GM23338 (cell line): Measurements from ENCODE around the gene ASS1. TPM values are rescaled to one million over a fixed set of nuclear protein-coding genes. Genes with fewer than 3 reads are reported as not detected.

Experiments
- ATAC-seq: fragments of 200-7000 bp; cut with Tn5 transposase; 3 replicates; pipeline ENCODE4 v1.9.1; 2020
- DNase-seq: peaks from one replicate; pipeline ENCODE4 v3.0.0-alpha.2; 2015; ENCODE audit warnings: low spot score
- H2AFZ ChIP-seq: fragments of 200-600 bp; sonication (generic); 2 replicates; pipeline ENCODE4 v1.8.0; 2016; ENCODE audit warnings: antibody characterized with exemption, mild to moderate bottlenecking, moderate library complexity
- H3F3A ChIP-seq: fragments of 200-600 bp; sonication (generic); replicated peaks from 2 replicates; pipeline ENCODE4 v1.8.0; 2017; ENCODE audit warnings: antibody characterized with exemption, mixed run types, low read depth
- H3K27ac ChIP-seq: fragments of 200-600 bp; sonication (generic); 2 replicates; pipeline ENCODE4 v1.6.1; 2016; ENCODE audit warnings: low read depth
- H3K27me3 ChIP-seq: fragments of 200-600 bp; sonication (generic); 2 replicates; pipeline ENCODE4 v1.8.0; 2016; ENCODE audit warnings: mild to moderate bottlenecking, mixed run types, moderate library complexity; ENCODE audit not compliant: insufficient read depth
- H3K36me3 ChIP-seq: fragments of 200-600 bp; sonication (generic); 2 replicates; pipeline ENCODE4 v1.8.0; 2016; ENCODE audit warnings: mild to moderate bottlenecking; ENCODE audit not compliant: insufficient read depth
- H3K4me1 ChIP-seq: fragments of 200-600 bp; sonication (generic); 2 replicates; pipeline ENCODE4 v1.8.0; 2016; ENCODE audit warnings: mild to moderate bottlenecking, moderate library complexity; ENCODE audit not compliant: insufficient read depth
- H3K4me2 ChIP-seq: fragments of 200-600 bp; sonication (generic); 2 replicates; pipeline ENCODE4 v1.7.1; 2017; ENCODE audit warnings: mixed run types
- H3K4me3 ChIP-seq: fragments of 200-600 bp; sonication (generic); 2 replicates; pipeline ENCODE4 v1.6.1; 2016; ENCODE audit warnings: mixed run types
- H3K79me2 ChIP-seq: fragments of 200-600 bp; sonication (generic); replicated peaks from 2 replicates; pipeline ENCODE4 v1.8.0; 2017; ENCODE audit warnings: mild to moderate bottlenecking; ENCODE audit not compliant: insufficient read depth
- H3K9me2 ChIP-seq: fragments of 200-600 bp; sonication (generic); 2 replicates; pipeline ENCODE4 v1.8.0; 2017; ENCODE audit not compliant: insufficient read depth
- H4K20me1 ChIP-seq: fragments of 200-600 bp; sonication (generic); replicated peaks from 2 replicates; pipeline ENCODE4 v1.8.0; 2017; ENCODE audit warnings: mild to moderate bottlenecking; ENCODE audit not compliant: insufficient read depth
- H3K27ac Mint-ChIP-seq: 2 replicates; pipeline ENCODE4 v1.8.0; 2020; ENCODE audit warnings: inconsistent platforms, mild to moderate bottlenecking, moderate library complexity, mixed read lengths
- H3K27me3 Mint-ChIP-seq: 3 replicates; pipeline ENCODE4 v1.8.0; 2022; ENCODE audit warnings: low read depth, mild to moderate bottlenecking, moderate library complexity, mixed read lengths, inconsistent platforms; ENCODE audit not compliant: insufficient read depth, poor library complexity
- H3K36me3 Mint-ChIP-seq: 3 replicates; pipeline ENCODE4 v1.8.0; 2021; ENCODE audit warnings: low read depth, mild to moderate bottlenecking, inconsistent platforms, moderate library complexity, mixed read lengths
- H3K4me1 Mint-ChIP-seq: 3 replicates; pipeline ENCODE4 v1.8.0; 2020; ENCODE audit warnings: mild to moderate bottlenecking, inconsistent platforms, mixed read lengths
- H3K4me3 Mint-ChIP-seq: 3 replicates; pipeline ENCODE4 v1.8.0; 2021; ENCODE audit warnings: moderate library complexity, mild to moderate bottlenecking, inconsistent platforms, mixed read lengths
- H3K9me3 Mint-ChIP-seq: 3 replicates; pipeline ENCODE4 v1.8.0; 2020; ENCODE audit warnings: moderate library complexity, mild to moderate bottlenecking, inconsistent platforms, mixed read lengths
- CREB1 ChIP-seq: fragments of 250-450 bp; sonication (Bioruptor Pico); IDR thresholded peaks from 2 replicates; pipeline ENCODE4 v1.5.0; 2020; ENCODE audit warnings: low read depth, mild to moderate bottlenecking, moderate library complexity
- EZH2 ChIP-seq: fragments of 200-600 bp; sonication (generic); IDR thresholded peaks from one replicate; pipeline ENCODE4 v1.8.0; 2017; ENCODE audit warnings: antibody characterized with exemption, mild to moderate bottlenecking, low read depth; ENCODE audit not compliant: unreplicated experiment
- EZH2phosphoT487 ChIP-seq: fragments of 200-600 bp; sonication (generic); IDR thresholded peaks from one replicate; pipeline ENCODE4 v1.8.1; 2018; ENCODE audit warnings: antibody characterized with exemption; ENCODE audit not compliant: unreplicated experiment
- JUNB ChIP-seq: IDR thresholded peaks from one replicate; pipeline ENCODE4 v1.6.1; 2016; ENCODE audit warnings: antibody characterized with exemption; ENCODE audit not compliant: unreplicated experiment
- NANOG ChIP-seq: IDR thresholded peaks from 2 replicates; pipeline ENCODE4 v1.6.1; 2016; ENCODE audit warnings: antibody characterized with exemption, borderline replicate concordance
- POLR2AphosphoS5 ChIP-seq: IDR thresholded peaks from 2 replicates; pipeline ENCODE4 v1.6.1; 2016; ENCODE audit warnings: antibody characterized with exemption, low read depth
- STAT1 ChIP-seq: IDR thresholded peaks from one replicate; pipeline ENCODE4 v1.6.1; 2016; ENCODE audit warnings: antibody characterized with exemption; ENCODE audit not compliant: unreplicated experiment
- ZNF114 ChIP-seq: fragments of 250-450 bp; sonication (Bioruptor Pico); IDR thresholded peaks from 2 replicates; pipeline ENCODE4 v1.5.0; 2020; ENCODE audit warnings: mild to moderate bottlenecking, moderate library complexity
- ZNF331 ChIP-seq: fragments of 250-450 bp; sonication (Bioruptor Pico); IDR thresholded peaks from 2 replicates; pipeline ENCODE4 v1.5.0; 2020; ENCODE audit warnings: low read depth, mild to moderate bottlenecking, moderate library complexity
- polyA plus RNA-seq: library from polyadenylated mRNA; unstranded; fragments of >200 nt; fragmentation: Nextera tagmentation; extraction: Ambion mirVana; gene quantifications from 2 replicates; pipeline ENCODE4 v1.2.1, GENCODE V29; 2016
- total RNA-seq: library from RNA; depleted of rRNA; stranded (reverse); fragments of >200 nt; shearing (Covaris generic); gene quantifications from 2 replicates; pipeline ENCODE4 v1.2.3, GENCODE V29; 2014
- TF ChIP-seq, protein P1 (sequence below): IDR thresholded peaks from 2 replicates; pipeline ENCODE4 v1.6.1; 2016; ENCODE audit warnings: antibody characterized with exemption
- TF ChIP-seq, protein P2 (sequence below): IDR thresholded peaks from one replicate; pipeline ENCODE4 v1.6.1; 2018; ENCODE audit warnings: antibody characterized with exemption; ENCODE audit not compliant: unreplicated experiment
- TF ChIP-seq, protein P3 (sequence below): fragments of 250-450 bp; sonication (Bioruptor Pico); IDR thresholded peaks from 2 replicates; pipeline ENCODE4 v1.5.0; 2020; ENCODE audit warnings: mild to moderate bottlenecking, moderate library complexity
- TF ChIP-seq, protein P4 (sequence below), 2 experiments: fragments of 200-600 bp in 1 of 2; sonication (generic) in 1 of 2; conservative IDR thresholded peaks; 2 replicates each; pipeline versions ENCODE4 v1.5.1 to v1.6.1; 2016 to 2017; ENCODE audit warnings: antibody characterized with exemption in 2 of 2, low read depth in 2 of 2, mild to moderate bottlenecking in 2 of 2, moderate library complexity in 1 of 2

Gene ASS1
- total and polyA plus RNA-seq, 2 experiments from 2014 or later, result 65.8 to 103 TPM

GRCh38 chr9:130531670-130532069, 86.9 kb downstream of the ASS1 start:
- no peaks in the 10 kb centered on the region for H3K9me2 ChIP-seq
- TF ChIP-seq ZNF331 (CRISPR knock-in tag) (no peak), JUNB (no peak), ZNF114 (CRISPR knock-in tag) (no peak), POLR2AphosphoS5 (no peak), EZH2 (no peak), CREB1 (CRISPR knock-in tag) (no peak), STAT1 (no peak), EZH2phosphoT487 (no peak), NANOG (no peak)
- TF ChIP-seq, protein P1, sequence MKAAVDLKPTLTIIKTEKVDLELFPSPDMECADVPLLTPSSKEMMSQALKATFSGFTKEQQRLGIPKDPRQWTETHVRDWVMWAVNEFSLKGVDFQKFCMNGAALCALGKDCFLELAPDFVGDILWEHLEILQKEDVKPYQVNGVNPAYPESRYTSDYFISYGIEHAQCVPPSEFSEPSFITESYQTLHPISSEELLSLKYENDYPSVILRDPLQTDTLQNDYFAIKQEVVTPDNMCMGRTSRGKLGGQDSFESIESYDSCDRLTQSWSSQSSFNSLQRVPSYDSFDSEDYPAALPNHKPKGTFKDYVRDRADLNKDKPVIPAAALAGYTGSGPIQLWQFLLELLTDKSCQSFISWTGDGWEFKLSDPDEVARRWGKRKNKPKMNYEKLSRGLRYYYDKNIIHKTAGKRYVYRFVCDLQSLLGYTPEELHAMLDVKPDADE, result no peak
- TF ChIP-seq, protein P2, sequence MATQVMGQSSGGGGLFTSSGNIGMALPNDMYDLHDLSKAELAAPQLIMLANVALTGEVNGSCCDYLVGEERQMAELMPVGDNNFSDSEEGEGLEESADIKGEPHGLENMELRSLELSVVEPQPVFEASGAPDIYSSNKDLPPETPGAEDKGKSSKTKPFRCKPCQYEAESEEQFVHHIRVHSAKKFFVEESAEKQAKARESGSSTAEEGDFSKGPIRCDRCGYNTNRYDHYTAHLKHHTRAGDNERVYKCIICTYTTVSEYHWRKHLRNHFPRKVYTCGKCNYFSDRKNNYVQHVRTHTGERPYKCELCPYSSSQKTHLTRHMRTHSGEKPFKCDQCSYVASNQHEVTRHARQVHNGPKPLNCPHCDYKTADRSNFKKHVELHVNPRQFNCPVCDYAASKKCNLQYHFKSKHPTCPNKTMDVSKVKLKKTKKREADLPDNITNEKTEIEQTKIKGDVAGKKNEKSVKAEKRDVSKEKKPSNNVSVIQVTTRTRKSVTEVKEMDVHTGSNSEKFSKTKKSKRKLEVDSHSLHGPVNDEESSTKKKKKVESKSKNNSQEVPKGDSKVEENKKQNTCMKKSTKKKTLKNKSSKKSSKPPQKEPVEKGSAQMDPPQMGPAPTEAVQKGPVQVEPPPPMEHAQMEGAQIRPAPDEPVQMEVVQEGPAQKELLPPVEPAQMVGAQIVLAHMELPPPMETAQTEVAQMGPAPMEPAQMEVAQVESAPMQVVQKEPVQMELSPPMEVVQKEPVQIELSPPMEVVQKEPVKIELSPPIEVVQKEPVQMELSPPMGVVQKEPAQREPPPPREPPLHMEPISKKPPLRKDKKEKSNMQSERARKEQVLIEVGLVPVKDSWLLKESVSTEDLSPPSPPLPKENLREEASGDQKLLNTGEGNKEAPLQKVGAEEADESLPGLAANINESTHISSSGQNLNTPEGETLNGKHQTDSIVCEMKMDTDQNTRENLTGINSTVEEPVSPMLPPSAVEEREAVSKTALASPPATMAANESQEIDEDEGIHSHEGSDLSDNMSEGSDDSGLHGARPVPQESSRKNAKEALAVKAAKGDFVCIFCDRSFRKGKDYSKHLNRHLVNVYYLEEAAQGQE, result no peak
- TF ChIP-seq, protein P3, sequence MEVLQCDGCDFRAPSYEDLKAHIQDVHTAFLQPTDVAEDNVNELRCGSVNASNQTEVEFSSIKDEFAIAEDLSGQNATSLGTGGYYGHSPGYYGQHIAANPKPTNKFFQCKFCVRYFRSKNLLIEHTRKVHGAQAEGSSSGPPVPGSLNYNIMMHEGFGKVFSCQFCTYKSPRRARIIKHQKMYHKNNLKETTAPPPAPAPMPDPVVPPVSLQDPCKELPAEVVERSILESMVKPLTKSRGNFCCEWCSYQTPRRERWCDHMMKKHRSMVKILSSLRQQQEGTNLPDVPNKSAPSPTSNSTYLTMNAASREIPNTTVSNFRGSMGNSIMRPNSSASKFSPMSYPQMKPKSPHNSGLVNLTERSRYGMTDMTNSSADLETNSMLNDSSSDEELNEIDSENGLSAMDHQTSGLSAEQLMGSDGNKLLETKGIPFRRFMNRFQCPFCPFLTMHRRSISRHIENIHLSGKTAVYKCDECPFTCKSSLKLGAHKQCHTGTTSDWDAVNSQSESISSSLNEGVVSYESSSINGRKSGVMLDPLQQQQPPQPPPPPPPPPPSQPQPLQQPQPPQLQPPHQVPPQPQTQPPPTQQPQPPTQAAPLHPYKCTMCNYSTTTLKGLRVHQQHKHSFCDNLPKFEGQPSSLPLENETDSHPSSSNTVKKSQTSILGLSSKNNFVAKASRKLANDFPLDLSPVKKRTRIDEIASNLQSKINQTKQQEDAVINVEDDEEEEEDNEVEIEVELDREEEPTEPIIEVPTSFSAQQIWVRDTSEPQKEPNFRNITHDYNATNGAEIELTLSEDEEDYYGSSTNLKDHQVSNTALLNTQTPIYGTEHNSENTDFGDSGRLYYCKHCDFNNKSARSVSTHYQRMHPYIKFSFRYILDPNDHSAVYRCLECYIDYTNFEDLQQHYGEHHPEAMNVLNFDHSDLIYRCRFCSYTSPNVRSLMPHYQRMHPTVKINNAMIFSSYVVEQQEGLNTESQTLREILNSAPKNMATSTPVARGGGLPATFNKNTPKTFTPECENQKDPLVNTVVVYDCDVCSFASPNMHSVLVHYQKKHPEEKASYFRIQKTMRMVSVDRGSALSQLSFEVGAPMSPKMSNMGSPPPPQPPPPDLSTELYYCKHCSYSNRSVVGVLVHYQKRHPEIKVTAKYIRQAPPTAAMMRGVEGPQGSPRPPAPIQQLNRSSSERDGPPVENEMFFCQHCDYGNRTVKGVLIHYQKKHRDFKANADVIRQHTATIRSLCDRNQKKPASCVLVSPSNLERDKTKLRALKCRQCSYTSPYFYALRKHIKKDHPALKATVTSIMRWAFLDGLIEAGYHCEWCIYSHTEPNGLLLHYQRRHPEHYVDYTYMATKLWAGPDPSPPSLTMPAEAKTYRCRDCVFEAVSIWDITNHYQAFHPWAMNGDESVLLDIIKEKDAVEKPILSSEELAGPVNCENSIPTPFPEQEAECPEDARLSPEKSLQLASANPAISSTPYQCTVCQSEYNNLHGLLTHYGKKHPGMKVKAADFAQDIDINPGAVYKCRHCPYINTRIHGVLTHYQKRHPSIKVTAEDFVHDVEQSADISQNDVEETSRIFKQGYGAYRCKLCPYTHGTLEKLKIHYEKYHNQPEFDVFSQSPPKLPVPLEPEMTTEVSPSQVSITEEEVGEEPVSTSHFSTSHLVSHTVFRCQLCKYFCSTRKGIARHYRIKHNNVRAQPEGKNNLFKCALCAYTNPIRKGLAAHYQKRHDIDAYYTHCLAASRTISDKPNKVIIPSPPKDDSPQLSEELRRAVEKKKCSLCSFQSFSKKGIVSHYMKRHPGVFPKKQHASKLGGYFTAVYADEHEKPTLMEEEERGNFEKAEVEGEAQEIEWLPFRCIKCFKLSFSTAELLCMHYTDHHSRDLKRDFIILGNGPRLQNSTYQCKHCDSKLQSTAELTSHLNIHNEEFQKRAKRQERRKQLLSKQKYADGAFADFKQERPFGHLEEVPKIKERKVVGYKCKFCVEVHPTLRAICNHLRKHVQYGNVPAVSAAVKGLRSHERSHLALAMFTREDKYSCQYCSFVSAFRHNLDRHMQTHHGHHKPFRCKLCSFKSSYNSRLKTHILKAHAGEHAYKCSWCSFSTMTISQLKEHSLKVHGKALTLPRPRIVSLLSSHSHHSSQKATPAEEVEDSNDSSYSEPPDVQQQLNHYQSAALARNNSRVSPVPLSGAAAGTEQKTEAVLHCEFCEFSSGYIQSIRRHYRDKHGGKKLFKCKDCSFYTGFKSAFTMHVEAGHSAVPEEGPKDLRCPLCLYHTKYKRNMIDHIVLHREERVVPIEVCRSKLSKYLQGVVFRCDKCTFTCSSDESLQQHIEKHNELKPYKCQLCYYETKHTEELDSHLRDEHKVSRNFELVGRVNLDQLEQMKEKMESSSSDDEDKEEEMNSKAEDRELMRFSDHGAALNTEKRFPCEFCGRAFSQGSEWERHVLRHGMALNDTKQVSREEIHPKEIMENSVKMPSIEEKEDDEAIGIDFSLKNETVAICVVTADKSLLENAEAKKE, result no peak
- TF ChIP-seq, protein P4, sequence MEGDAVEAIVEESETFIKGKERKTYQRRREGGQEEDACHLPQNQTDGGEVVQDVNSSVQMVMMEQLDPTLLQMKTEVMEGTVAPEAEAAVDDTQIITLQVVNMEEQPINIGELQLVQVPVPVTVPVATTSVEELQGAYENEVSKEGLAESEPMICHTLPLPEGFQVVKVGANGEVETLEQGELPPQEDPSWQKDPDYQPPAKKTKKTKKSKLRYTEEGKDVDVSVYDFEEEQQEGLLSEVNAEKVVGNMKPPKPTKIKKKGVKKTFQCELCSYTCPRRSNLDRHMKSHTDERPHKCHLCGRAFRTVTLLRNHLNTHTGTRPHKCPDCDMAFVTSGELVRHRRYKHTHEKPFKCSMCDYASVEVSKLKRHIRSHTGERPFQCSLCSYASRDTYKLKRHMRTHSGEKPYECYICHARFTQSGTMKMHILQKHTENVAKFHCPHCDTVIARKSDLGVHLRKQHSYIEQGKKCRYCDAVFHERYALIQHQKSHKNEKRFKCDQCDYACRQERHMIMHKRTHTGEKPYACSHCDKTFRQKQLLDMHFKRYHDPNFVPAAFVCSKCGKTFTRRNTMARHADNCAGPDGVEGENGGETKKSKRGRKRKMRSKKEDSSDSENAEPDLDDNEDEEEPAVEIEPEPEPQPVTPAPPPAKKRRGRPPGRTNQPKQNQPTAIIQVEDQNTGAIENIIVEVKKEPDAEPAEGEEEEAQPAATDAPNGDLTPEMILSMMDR (conservative IDR thresholded peaks at IDR 0.05; ENCODE audit: low read depth in 2 of 2), result no peak
- Mint-ChIP-seq H3K4me3 (no peak overlapping the region), H3K27me3 (peaks cover 7% of the 10 kb centered on the region), H3K36me3 (no peaks in the 10 kb centered on the region), H3K27ac (no peak overlapping the region), H3K9me3 (no peaks in the 10 kb centered on the region; the same call in 2 of the 3 replicates), H3K4me1 (peaks cover 24% of the 10 kb centered on the region)
- H3K27ac ChIP-seq, result no peak overlapping the region
- no peak overlapping the region for H2AFZ ChIP-seq
- no peaks in the 10 kb centered on the region for H3K79me2 ChIP-seq
- H3K4me1 ChIP-seq, result peaks cover 14% of the 10 kb centered on the region; the same call in 1 of the 2 replicates
- ATAC-seq (no peak), DNase-seq (no peak)
- no peak overlapping the region for H3K4me2 ChIP-seq
- no peaks in the 10 kb centered on the region for H3F3A ChIP-seq
- peaks cover 3% of the 10 kb centered on the region; the same call in 1 of the 2 replicates for H3K27me3 ChIP-seq
- no peaks in the 10 kb centered on the region for H3K36me3 ChIP-seq
- H3K4me3 ChIP-seq, result no peak overlapping the region
- no peaks in the 10 kb centered on the region for H4K20me1 ChIP-seq
